Mammary epithelial cell (primary cell): ENCODE measurements around the gene ETF1.

Experiments used
- CTCF ChIP-seq, 2 donors: IDR thresholded peaks in 1 of 2; conservative IDR thresholded peaks in 1 of 2; 2 replicates each; pipeline ENCODE4 v1.5.1; 2011 to 2012; ENCODE audit warnings: inconsistent platforms in 2 of 2, low read length in 2 of 2, mild to moderate bottlenecking in 2 of 2, control low read depth in 1 of 2, low read depth in 1 of 2; ENCODE audit not compliant: insufficient read depth in 1 of 2; ENCODE audit errors: extremely low read depth in 1 of 2
- EZH2 ChIP-seq: IDR thresholded peaks from 2 replicates; pipeline ENCODE4 v1.6.1; 2012; ENCODE audit warnings: low read length, inconsistent platforms, borderline replicate concordance

DNA sequence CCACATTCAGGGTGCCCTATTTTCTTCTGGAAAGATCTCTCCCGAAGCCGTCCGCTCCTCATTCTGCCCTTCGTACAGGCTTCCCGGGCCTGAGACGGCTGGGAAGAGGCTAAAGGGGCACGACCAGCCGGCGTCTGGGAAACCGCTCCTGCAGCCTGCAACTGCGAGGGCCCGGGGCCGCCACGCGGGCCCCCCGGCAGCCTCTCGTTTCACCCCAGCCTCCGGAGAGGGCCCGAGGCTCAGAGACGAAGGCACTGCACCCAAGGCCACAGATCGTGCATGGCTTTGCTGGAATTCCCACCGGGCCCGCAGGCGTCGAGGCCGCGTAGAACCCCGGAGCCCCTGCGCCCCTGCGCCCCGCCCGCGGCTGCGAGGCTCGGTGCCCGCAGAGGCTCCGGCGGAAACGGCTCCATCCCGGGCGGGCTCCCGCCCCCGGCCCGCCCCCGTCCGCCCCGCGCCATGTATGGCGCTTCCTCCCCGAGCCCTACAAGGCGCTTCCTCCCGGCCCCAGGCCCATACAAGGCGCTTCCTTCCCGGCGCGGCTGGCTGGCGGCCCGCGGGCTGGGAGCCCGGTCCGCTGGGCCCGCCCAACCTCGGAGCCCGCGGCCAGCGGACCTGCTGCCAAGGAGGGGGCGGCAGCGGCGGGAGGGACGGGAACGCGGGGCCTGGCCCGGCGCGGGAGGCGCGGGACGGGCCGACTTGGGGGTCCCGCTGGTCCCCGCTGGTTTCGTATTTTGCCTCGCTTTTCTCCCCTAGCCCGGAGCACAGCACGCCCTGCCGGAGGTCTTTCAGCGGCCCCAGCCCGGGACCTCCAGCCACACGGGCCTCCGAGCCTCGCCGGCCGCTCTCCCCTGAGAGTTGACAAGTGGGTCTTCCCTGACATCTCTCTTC is 51.1 kb downstream of the ETF1 start:
- no peak for TF ChIP-seq EZH2
- no peak for TF ChIP-seq CTCF (conservative IDR thresholded peaks at IDR 0.05 in 1 of 2, IDR thresholded peaks at IDR 0.05 in 1 of 2; ENCODE audit: extremely low read depth in 1 of 2, insufficient read depth in 1 of 2, low read depth in 1 of 2, low read length in 2 of 2)
